Jurkat, Clone E6-1 (cell line): ENCODE measurements around the gene KCNQ5. TPM values are rescaled to one million over a fixed set of nuclear protein-coding genes. Genes with fewer than 3 reads are reported as not detected.
"Not testable (repeated sequence)": the region's sequence is repeated elsewhere in the genome, so short reads cannot be mapped to it uniquely, and the experiment has no call there.

Source experiments
- DNase-seq: peaks from one replicate; pipeline ENCODE4 v3.0.0-alpha.2; 2011; ENCODE audit warnings: low read depth, low spot score
- H3K4me3 ChIP-seq: 2 replicates; pipeline ENCODE4 v1.5.1; 2011; ENCODE audit warnings: mild to moderate bottlenecking, low read length, control low read depth, moderate library complexity
- polyA plus RNA-seq: library from polyadenylated mRNA; unstranded; fragments of >200 nt; gene quantifications from one replicate; pipeline ENCODE4 v1.2.1, GENCODE V29; 2012; ENCODE audit warnings: missing spikeins; ENCODE audit not compliant: insufficient read length, insufficient read depth

The KCNQ5 gene
- polyA plus RNA-seq, result 4.7 TPM

- no peak for DNase-seq
- no peak within 1 kb of the TSS; the same call in 1 of the 2 replicates for H3K4me3 ChIP-seq
Measured at GRCh38 chr6:72621291-72622093, at the start of gene KCNQ5. Gene KCNQ5, plus strand, starts transcription at chr6:72622064.

- no peak overlapping the region for H3K4me3 ChIP-seq
- DNase-seq, result no peak
Measured at GRCh38 chr6:72579865-72580264, 42.0 kb upstream of the KCNQ5 start.

- peak; percentile 5 for DNase-seq
- H3K4me3 ChIP-seq, result no peak overlapping the region
Measured at GRCh38 chr6:72580281-72580940, 41.5 kb upstream of the KCNQ5 start.

- not testable (repeated sequence) for DNase-seq, H3K4me3 ChIP-seq
Measured at GRCh38 chr6:72580950-72581349, 40.9 kb upstream of the KCNQ5 start.

GRCh38 chr6:72588155-72588554 lies 33.7 kb upstream of the KCNQ5 start:
- no peak for DNase-seq

GRCh38 chr6:72589096-72589495 lies 32.8 kb upstream of the KCNQ5 start:
- DNase-seq, result no peak
- no peak overlapping the region for H3K4me3 ChIP-seq

More at GRCh38 chr6:72588155-72588554, 33.7 kb upstream of the KCNQ5 start:
- H3K4me3 ChIP-seq, result no peak overlapping the region

- no peak for DNase-seq
Measured at GRCh38 chr6:72595812-72596211, 26.1 kb upstream of the KCNQ5 start.

GRCh38 chr6:72616406-72617015 lies 5.4 kb upstream of the KCNQ5 start:
- H3K4me3 ChIP-seq, result no peak overlapping the region
- DNase-seq, result peak; percentile 41

More at GRCh38 chr6:72595812-72596211, 26.1 kb upstream of the KCNQ5 start:
- no peak overlapping the region for H3K4me3 ChIP-seq

GRCh38 chr6:72617721-72618120 lies 4.1 kb upstream of the KCNQ5 start:
- no peak for DNase-seq
- H3K4me3 ChIP-seq, result no peak overlapping the region

- peak overlapping the region; percentile 16 for H3K4me3 ChIP-seq
- peak; percentile 39 for DNase-seq
Measured at GRCh38 chr6:72619883-72620696, 1.8 kb upstream of the KCNQ5 start.

GRCh38 chr6:72620871-72621290 lies 983 bp upstream of the KCNQ5 start:
- no peak overlapping the region for H3K4me3 ChIP-seq
- no peak for DNase-seq

GRCh38 chr6:72622094-72622940 lies 453 bp downstream of the KCNQ5 start:
- H3K4me3 ChIP-seq, result no peak overlapping the region
- DNase-seq, result no peak

GRCh38 chr6:72623808-72624207 lies 1.9 kb downstream of the KCNQ5 start:
- H3K4me3 ChIP-seq, result no peak overlapping the region
- no peak for DNase-seq

GRCh38 chr6:72624557-72625160 lies 2.8 kb downstream of the KCNQ5 start:
- no peak for DNase-seq
- H3K4me3 ChIP-seq, result no peak overlapping the region

GRCh38 chr6:72626126-72626525 lies 4.3 kb downstream of the KCNQ5 start:
- no peak for DNase-seq
- no peak overlapping the region for H3K4me3 ChIP-seq

GRCh38 chr6:72627539-72627938 lies 5.7 kb downstream of the KCNQ5 start:
- H3K4me3 ChIP-seq, result no peak overlapping the region
- no peak for DNase-seq

- no peak overlapping the region for H3K4me3 ChIP-seq
- no peak for DNase-seq
Measured at GRCh38 chr6:72631480-72631879, 9.6 kb downstream of the KCNQ5 start.

- no peak for DNase-seq
- H3K4me3 ChIP-seq, result no peak overlapping the region
Measured at GRCh38 chr6:72635636-72636035, 13.8 kb downstream of the KCNQ5 start.
